Right lung (tissue), 10 donors: Measurements from ENCODE around the gene UBL3. TPM values are rescaled to one million over a fixed set of nuclear protein-coding genes. Genes with fewer than 3 reads are reported as not detected.

ENCODE experiments used
- DNase-seq, 2 donors: peaks; one replicate each; pipeline ENCODE4 v3.0.0-alpha.2; 2013
- long read RNA-seq, 8 donors: transcript quantifications; one replicate each; lab custom pipeline, GENCODE V29; 2026
- polyA plus RNA-seq, 5 donors: library from polyadenylated mRNA; unstranded; fragments of 120-200 nt; gene quantifications; one replicate each; pipeline versions ENCODE4 v1.2.1 to v1.2.3, GENCODE V29; 2013; ENCODE audit warnings: inconsistent platforms in 1 of 5, low replicate concordance in 1 of 5; ENCODE audit not compliant: insufficient read length in 5 of 5, insufficient read depth in 1 of 5

Gene UBL3
- polyA plus RNA-seq, result 10 to 100 TPM; 39.0 to 51.8 (median 46.3) TPM
- long read RNA-seq, donor 1, full-length matches to known transcripts, result 26 of 26 reads
- long read RNA-seq, donor 1, partial matches to known transcripts, result 0 of 26 reads
- long read RNA-seq, donor 1, other reads (novel, unspliced or antisense), result 0 of 26 reads
- long read RNA-seq, donor 2, full-length matches to known transcripts, result 17 of 17 reads
- long read RNA-seq, donor 2, partial matches to known transcripts, result 0 of 17 reads
- long read RNA-seq, donor 2, other reads (novel, unspliced or antisense), result 0 of 17 reads
- long read RNA-seq, donor 3, full-length matches to known transcripts, result 11 of 11 reads
- long read RNA-seq, donor 3, partial matches to known transcripts, result 0 of 11 reads
- long read RNA-seq, donor 3, other reads (novel, unspliced or antisense), result 0 of 11 reads
- long read RNA-seq, donor 4, full-length matches to known transcripts, result 7 of 7 reads
- long read RNA-seq, donor 4, partial matches to known transcripts, result 0 of 7 reads
- long read RNA-seq, donor 4, other reads (novel, unspliced or antisense), result 0 of 7 reads
- long read RNA-seq, donor 5, full-length matches to known transcripts, result 24 of 24 reads
- long read RNA-seq, donor 5, partial matches to known transcripts, result 0 of 24 reads
- long read RNA-seq, donor 5, other reads (novel, unspliced or antisense), result 0 of 24 reads
- long read RNA-seq, donor 6, full-length matches to known transcripts, result 27 of 27 reads
- long read RNA-seq, donor 6, partial matches to known transcripts, result 0 of 27 reads
- long read RNA-seq, donor 6, other reads (novel, unspliced or antisense), result 0 of 27 reads
- long read RNA-seq, donor 7, full-length matches to known transcripts, result 16 of 21 reads
- long read RNA-seq, donor 7, partial matches to known transcripts, result 5 of 21 reads
- long read RNA-seq, donor 7, other reads (novel, unspliced or antisense), result 0 of 21 reads
- long read RNA-seq, donor 8, full-length matches to known transcripts, result 11 of 11 reads
- long read RNA-seq, donor 8, partial matches to known transcripts, result 0 of 11 reads
- long read RNA-seq, donor 8, other reads (novel, unspliced or antisense), result 0 of 11 reads

- peak; percentile 98 to 99 for DNase-seq
These were observed at the start of gene UBL3 for GRCh38 chr13:29850213-29850898. UBL3 (minus strand) TSS chr13:29850617; CDS start chr13:29849538, 1,079 bp downstream.

GRCh38 chr13:29897102-29897501 lies 46.7 kb upstream of the UBL3 start:
- no peak for DNase-seq

GRCh38 chr13:29893438-29893837 lies 43.0 kb upstream of the UBL3 start:
- DNase-seq, result no peak

GRCh38 chr13:29892151-29892550 lies 41.7 kb upstream of the UBL3 start:
- DNase-seq, result no peak

- no peak for DNase-seq
These were observed 38.7 kb upstream of the UBL3 start for GRCh38 chr13:29889111-29889510.

GRCh38 chr13:29888306-29888705 lies 37.9 kb upstream of the UBL3 start:
- DNase-seq, result no peak

- DNase-seq, result no peak
These were observed 37.3 kb upstream of the UBL3 start for GRCh38 chr13:29887686-29888085.

- DNase-seq, result no peak
These were observed 36.7 kb upstream of the UBL3 start for GRCh38 chr13:29887030-29887557.

- DNase-seq, result no peak
These were observed 36.0 kb upstream of the UBL3 start for GRCh38 chr13:29886446-29886845.

- DNase-seq, result no peak
These were observed 35.6 kb upstream of the UBL3 start for GRCh38 chr13:29885989-29886388.

GRCh38 chr13:29884671-29885430 lies 34.4 kb upstream of the UBL3 start:
- no peak for DNase-seq

- no peak for DNase-seq
These were observed 33.6 kb upstream of the UBL3 start for GRCh38 chr13:29883941-29884518.

GRCh38 chr13:29882076-29882475 lies 31.7 kb upstream of the UBL3 start:
- DNase-seq, result no peak

GRCh38 chr13:29878101-29878500 lies 27.7 kb upstream of the UBL3 start:
- DNase-seq, result no peak

GRCh38 chr13:29877456-29878078 lies 27.1 kb upstream of the UBL3 start:
- DNase-seq, result no peak

- DNase-seq, result no peak
These were observed 25.2 kb upstream of the UBL3 start for GRCh38 chr13:29875646-29876045.

GRCh38 chr13:29868581-29868980 lies 18.2 kb upstream of the UBL3 start:
- DNase-seq, result no peak

GRCh38 chr13:29865934-29866333 lies 15.5 kb upstream of the UBL3 start:
- no peak for DNase-seq

- DNase-seq, result no peak
These were observed 11.3 kb upstream of the UBL3 start for GRCh38 chr13:29861694-29862110.

GRCh38 chr13:29859971-29860370 lies 9.6 kb upstream of the UBL3 start:
- no peak for DNase-seq
